Activated T-cell treated with anti-CD3 and anti-CD28 coated beads for 4 hours (primary cell): ENCODE results near the gene MYH6.

ENCODE experiments used
- DNase-seq: peaks from one replicate; pipeline ENCODE4 v3.0.0-alpha.2; 2020

The MYH6 gene

GRCh38 chr14:23375527-23376251 lies 32.4 kb downstream of the MYH6 start:
- no peak for DNase-seq

- DNase-seq, result no peak
Observed at GRCh38 chr14:23373041-23373440, 35.0 kb downstream of the MYH6 start.

DNA sequence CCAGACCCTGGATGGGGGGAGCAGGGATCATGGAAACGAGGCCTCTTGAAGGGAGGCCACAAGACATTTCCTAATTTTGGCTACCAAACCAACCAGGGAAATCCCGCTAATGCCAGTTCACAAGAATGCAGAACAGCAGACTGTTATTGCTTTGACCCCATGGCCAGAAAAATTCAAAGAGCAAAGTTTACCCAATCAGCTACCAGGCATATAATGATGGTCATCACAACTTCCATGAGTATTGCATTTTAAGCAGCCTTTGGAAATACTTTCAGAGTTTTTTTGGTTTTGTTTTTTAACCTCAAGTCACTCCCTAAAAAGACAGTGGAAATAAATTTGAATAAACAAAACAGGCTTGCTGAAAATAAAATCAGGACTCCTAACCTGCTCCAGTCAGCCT lies 35.6 kb downstream of the MYH6 start, which contains the start of gene IL25:
Gene IL25 (plus strand): TSS at position 301 of the 400 bp plus-strand sequence.
- DNase-seq, result no peak

GRCh38 chr14:23371865-23372264 lies 36.2 kb downstream of the MYH6 start:
- DNase-seq, result no peak

DNA sequence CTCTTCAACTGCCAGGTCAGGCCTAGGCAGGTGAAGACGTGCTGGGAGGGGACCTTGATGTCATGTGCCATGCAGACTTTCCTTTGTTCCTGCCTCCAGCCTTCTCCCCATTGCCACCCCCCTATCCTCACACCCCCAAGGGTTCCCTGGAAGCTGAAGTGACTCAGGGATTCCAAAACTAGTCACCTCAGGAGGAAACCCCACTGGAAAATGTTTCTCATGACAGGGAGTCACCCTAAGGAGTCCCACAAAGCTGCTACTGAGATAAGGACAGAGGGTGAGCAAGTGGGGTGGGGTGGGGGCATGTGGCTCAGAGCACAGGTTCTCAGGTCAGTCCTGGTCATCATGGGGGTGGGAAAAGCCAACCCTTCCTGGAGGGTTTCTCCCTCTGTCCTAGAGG lies 37.9 kb downstream of the MYH6 start:
- DNase-seq, result no peak

DNA sequence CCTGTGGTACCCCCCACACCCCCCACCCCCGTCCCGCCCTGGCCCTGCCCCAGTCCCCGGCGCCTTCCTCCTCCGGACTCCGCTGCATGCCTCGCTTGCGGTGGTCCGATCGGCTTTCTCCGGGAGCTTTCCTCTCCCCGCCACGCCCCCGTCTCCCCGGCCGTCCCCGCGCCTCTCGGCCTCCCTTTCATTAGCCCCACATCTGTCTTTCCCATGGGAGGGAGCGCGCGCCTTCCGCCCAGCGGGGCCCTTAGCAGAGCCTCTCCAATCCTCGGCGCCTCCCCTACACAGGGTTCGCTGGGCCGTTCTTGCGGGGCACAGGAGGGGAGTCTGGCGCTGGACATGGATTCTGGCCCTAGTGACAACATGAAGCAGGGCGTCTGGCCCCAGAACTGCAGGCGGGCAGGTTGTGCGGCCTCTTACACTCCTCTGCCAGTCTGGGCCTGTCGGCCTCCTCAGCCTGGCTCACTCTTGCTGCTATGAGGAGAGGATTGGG lies 41.6 kb downstream of the MYH6 start:
- no peak for DNase-seq

GRCh38 chr14:23365732-23366425 lies 42.2 kb downstream of the MYH6 start:
- no peak for DNase-seq

GRCh38 chr14:23365036-23365731 lies 42.9 kb downstream of the MYH6 start, which contains the start of gene EFS:
TSS of gene EFS (minus strand) at chr14:23365172. CDS start at chr14:23365025, 147 bp downstream.
- no peak for DNase-seq

DNA sequence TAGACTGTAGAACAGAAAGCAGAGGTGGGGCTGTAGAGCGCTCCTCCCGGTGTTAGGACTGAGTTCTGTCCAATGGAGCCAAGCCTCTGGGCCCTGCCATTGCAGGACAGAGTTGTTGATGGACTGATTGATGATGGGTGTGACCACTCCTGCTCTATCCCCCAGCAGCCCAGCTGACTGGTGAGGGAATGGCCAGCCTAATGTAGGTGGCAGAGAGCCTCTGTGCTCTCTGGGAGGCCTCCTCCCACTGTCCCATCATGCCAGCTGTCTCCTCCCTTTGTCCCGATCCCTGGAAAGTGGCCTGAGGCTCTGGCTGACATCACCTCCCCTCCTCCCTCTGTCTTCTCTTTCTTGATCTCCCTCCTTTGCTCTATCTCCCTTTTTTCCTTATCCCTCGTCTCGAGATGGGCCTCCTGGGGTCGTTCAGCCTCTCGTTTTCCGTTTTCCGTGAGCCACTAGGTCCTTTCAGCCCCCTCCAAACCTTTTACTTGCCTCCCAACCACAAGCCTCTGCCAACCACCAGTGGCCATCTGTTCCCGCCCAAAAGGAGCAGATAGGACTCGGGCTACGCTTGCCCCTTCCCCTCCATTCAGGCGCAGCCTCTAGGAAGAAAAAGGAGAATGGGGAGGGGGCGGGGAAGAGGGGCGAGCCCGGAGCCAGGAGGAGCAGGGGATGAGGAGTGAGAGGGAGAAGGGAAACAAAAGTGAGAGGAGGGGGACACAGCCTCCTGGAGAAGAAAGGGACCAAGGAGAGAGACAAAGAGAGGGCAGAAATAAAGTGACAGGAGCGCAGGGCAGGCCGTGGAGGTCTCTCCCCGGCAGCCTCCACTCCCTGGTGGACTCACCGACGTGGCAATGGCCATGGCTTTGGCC lies 43.7 kb downstream of the MYH6 start:
- DNase-seq, result no peak

- DNase-seq, result no peak
Observed at GRCh38 chr14:23362200-23362599, 45.9 kb downstream of the MYH6 start.

DNA sequence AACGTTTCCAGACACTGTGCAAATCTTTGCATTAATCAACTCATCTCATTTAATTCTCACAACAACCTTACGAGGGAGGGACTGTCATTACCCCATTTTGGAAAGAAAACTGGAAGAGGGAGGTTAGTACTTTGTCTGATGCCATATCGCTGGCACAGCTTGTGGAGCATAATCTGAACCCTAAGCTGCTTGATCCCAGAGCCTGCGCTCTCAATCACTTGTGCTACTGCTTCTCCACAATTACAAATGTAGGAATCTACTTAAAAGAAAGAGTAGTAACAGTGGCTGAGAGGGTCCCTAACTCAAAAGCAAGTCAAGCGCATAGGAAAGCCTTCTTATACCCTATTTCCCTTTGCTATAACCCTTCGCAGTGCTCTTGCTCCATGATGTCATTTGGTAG lies 46.3 kb downstream of the MYH6 start:
- no peak for DNase-seq

- no peak for DNase-seq
Observed at GRCh38 chr14:23361320-23361719, 46.8 kb downstream of the MYH6 start.

DNA sequence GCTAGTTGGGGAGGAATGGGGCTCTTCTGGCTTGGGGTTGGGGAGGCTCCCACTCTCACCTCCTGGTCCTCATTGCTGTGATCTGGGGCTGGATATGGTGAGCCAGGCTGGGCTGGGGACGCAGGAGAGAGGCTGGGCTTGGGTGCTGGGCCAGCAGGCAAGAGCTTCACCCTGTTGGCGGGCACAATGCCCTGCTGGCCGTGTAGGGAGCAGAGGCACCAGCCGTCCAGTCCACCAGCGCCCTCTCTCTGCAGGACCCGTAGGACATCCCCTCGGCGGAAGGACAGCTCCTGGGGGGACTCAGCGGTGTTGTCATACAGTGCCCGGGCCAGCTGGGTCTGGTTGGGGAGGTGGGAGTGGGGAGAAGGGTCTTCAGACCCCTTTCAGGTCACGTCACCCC lies 47.6 kb downstream of the MYH6 start:
- no peak for DNase-seq

GRCh38 chr14:23359722-23360447 lies 48.2 kb downstream of the MYH6 start:
- DNase-seq, result no peak

DNA sequence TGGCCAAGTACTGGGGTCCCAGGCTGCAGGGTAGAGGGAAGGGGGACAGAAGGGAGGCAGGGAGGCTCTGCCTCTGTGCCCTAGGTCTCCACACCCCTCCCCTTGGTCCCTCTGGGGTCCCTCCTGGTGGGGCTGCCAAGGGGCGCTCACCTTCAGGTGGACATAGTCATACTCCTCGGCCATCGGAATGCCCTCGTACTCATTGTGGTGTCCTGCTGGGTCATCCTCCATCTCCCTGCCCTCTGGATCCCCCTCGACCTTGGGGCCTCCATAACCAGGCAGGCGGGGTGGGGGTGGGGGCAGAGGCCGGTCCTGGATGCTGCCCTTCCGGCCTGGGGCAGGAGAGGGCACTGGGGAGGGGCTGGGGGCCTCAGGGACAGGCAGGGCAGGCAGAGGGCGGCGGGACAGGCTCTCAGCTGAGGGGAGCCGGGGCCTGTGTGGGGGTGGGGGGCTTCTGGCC lies 48.9 kb downstream of the MYH6 start:
- no peak for DNase-seq

GRCh38 chr14:23358553-23359166 lies 49.4 kb downstream of the MYH6 start:
- DNase-seq, result no peak

- no peak for DNase-seq
Observed at GRCh38 chr14:23358042-23358441, 50.0 kb downstream of the MYH6 start.

GRCh38 chr14:23357261-23357660 lies 50.8 kb downstream of the MYH6 start:
- DNase-seq, result no peak

GRCh38 chr14:23356662-23357061 lies 51.4 kb downstream of the MYH6 start:
- DNase-seq, result no peak

GRCh38 chr14:23355871-23356435 lies 52.1 kb downstream of the MYH6 start:
- DNase-seq, result no peak

- DNase-seq, result no peak
Observed at GRCh38 chr14:23354990-23355389, 53.1 kb downstream of the MYH6 start.
